Hepatocyte (in vitro differentiated cells): ENCODE measurements around the gene APBB2. TPM values are rescaled to one million over a fixed set of nuclear protein-coding genes. Genes with fewer than 3 reads are reported as not detected.

Source experiments
- DNase-seq: peaks from one replicate; pipeline ENCODE4 v3.0.0-alpha.2; 2016; ENCODE audit warnings: low spot score
- H2AFZ ChIP-seq: fragments of 200-600 bp; sonication (generic); 2 replicates; pipeline ENCODE4 v1.6.0; 2016; ENCODE audit warnings: antibody characterized with exemption, mild to moderate bottlenecking
- H3K27ac ChIP-seq: fragments of 200-600 bp; sonication (generic); 2 replicates; pipeline ENCODE4 v1.5.1; 2016; ENCODE audit warnings: mild to moderate bottlenecking
- H3K27me3 ChIP-seq: fragments of 200-600 bp; sonication (generic); 2 replicates; pipeline ENCODE4 v1.6.1; 2016
- H3K36me3 ChIP-seq: fragments of 200-600 bp; sonication (generic); replicated peaks from 2 replicates; pipeline ENCODE4 v1.5.1; 2016; ENCODE audit warnings: low read depth; ENCODE audit not compliant: insufficient read depth
- H3K4me1 ChIP-seq: fragments of 200-600 bp; sonication (generic); 2 replicates; pipeline ENCODE4 v1.5.1; 2016; ENCODE audit warnings: mild to moderate bottlenecking, moderate library complexity; ENCODE audit not compliant: insufficient read depth
- H3K4me2 ChIP-seq: fragments of 200-600 bp; sonication (generic); 2 replicates; pipeline ENCODE4 v1.6.0; 2016
- H3K4me3 ChIP-seq: fragments of 200-600 bp; sonication (generic); 2 replicates; pipeline ENCODE4 v1.5.1; 2016; ENCODE audit warnings: mild to moderate bottlenecking
- H3K79me2 ChIP-seq: fragments of 200-600 bp; sonication (generic); 2 replicates; pipeline ENCODE4 v1.6.0; 2017; ENCODE audit warnings: mild to moderate bottlenecking
- H3K9me2 ChIP-seq: fragments of 200-600 bp; sonication (generic); replicated peaks from 2 replicates; pipeline ENCODE4 v1.6.0; 2017; ENCODE audit warnings: mild to moderate bottlenecking; ENCODE audit not compliant: insufficient read depth
- H3K9me3 ChIP-seq: fragments of 200-600 bp; sonication (generic); 2 replicates; pipeline ENCODE4 v1.5.1; 2016; ENCODE audit warnings: low read depth, mild to moderate bottlenecking
- H4K20me1 ChIP-seq: fragments of 200-600 bp; sonication (generic); 2 replicates; pipeline ENCODE4 v1.6.0; 2016; ENCODE audit warnings: mild to moderate bottlenecking; ENCODE audit not compliant: insufficient read depth, poor library complexity, severe bottlenecking
- CTCF ChIP-seq: fragments of 200-600 bp; sonication (generic); IDR thresholded peaks from 2 replicates; pipeline ENCODE4 v1.5.1; 2016; ENCODE audit warnings: antibody characterized with exemption, mild to moderate bottlenecking; ENCODE audit not compliant: poor library complexity
- EZH2 ChIP-seq: fragments of 200-600 bp; sonication (generic); IDR thresholded peaks from 2 replicates; pipeline ENCODE4 v1.6.1; 2016; ENCODE audit warnings: antibody characterized with exemption, mild to moderate bottlenecking, borderline replicate concordance
- EZH2phosphoT487 ChIP-seq: fragments of 200-600 bp; sonication (generic); IDR thresholded peaks from one replicate; pipeline ENCODE4 v1.6.1; 2018; ENCODE audit warnings: antibody characterized with exemption, mild to moderate bottlenecking, low read depth, moderate library complexity; ENCODE audit not compliant: unreplicated experiment, severe bottlenecking
- WGBS: methylation state at CpG from one replicate; pipeline ENCODE4 v1.1.6; 2016; ENCODE audit warnings: low lambda C conversion rate; ENCODE audit errors: missing lambda C conversion rate; 5-methylcytosine and 5-hydroxymethylcytosine counted together
- polyA plus RNA-seq: library from polyadenylated mRNA; unstranded; fragments of >200 nt; fragmentation: Nextera tagmentation; extraction: Ambion mirVana; gene quantifications from 2 replicates; pipeline ENCODE4 v1.2.1, GENCODE V29; 2016
- total RNA-seq: library from RNA; depleted of rRNA; stranded (reverse); fragments of >200 nt; gene quantifications from 2 replicates; pipeline ENCODE4 v1.2.3, GENCODE V29; 2014

The APBB2 gene
- total and polyA plus RNA-seq, 2 experiments from 2014 or later: 23.4 to 47.5 TPM

- no peak overlapping the region for H3K4me3 ChIP-seq
- no peaks in the 10 kb centered on the region for H3K79me2 ChIP-seq
- H3K4me2 ChIP-seq: no peak overlapping the region
- no peaks in the 10 kb centered on the region for H3K27me3 ChIP-seq
- H3K9me2 ChIP-seq: no peaks in the 10 kb centered on the region
- no peak overlapping the region for H3K27ac ChIP-seq
- no peak for DNase-seq
- no peaks in the 10 kb centered on the region for H3K36me3 ChIP-seq
- no peak overlapping the region for H2AFZ ChIP-seq
- no peaks in the 10 kb centered on the region for H3K9me3 ChIP-seq
- H4K20me1 ChIP-seq: no peaks in the 10 kb centered on the region
- 88% methylated on average over 4 of the region's 4 CpGs for WGBS
- TF ChIP-seq CTCF (no peak), EZH2 (no peak), EZH2phosphoT487 (no peak)
- peaks cover 2% of the 10 kb centered on the region for H3K4me1 ChIP-seq
These were observed 287.3 kb downstream of the APBB2 start for GRCh38 chr4:40927074-40927473.

GRCh38 chr4:40924793-40925117 lies 289.6 kb downstream of the APBB2 start:
- Histone ChIP-seq H3K4me1 (no peaks in the 10 kb centered on the region), H3K9me3 (no peaks in the 10 kb centered on the region), H4K20me1 (no peaks in the 10 kb centered on the region), H3K27me3 (no peaks in the 10 kb centered on the region), H3K9me2 (no peaks in the 10 kb centered on the region), H3K36me3 (no peaks in the 10 kb centered on the region), H3K79me2 (no peaks in the 10 kb centered on the region), H3K4me3 (no peak overlapping the region), H2AFZ (no peak overlapping the region), H3K27ac (no peak overlapping the region), H3K4me2 (no peak overlapping the region)
- TF ChIP-seq EZH2phosphoT487: no peak
- TF ChIP-seq EZH2: no peak
- no peak for TF ChIP-seq CTCF
- no peak for DNase-seq
- WGBS: 88% methylated on average over 6 of the region's 6 CpGs

- Histone ChIP-seq H2AFZ (no peak overlapping the region), H3K4me2 (no peak overlapping the region)
- peak; percentile 58 for DNase-seq
These were observed 290.1 kb downstream of the APBB2 start for GRCh38 chr4:40924096-40924792.

More at GRCh38 chr4:40924096-40924792, 290.1 kb downstream of the APBB2 start:
- no peaks in the 10 kb centered on the region for H3K4me1 ChIP-seq
- H3K79me2 ChIP-seq: no peaks in the 10 kb centered on the region
- H3K36me3 ChIP-seq: no peaks in the 10 kb centered on the region
- no peaks in the 10 kb centered on the region for H3K9me2 ChIP-seq
- no peaks in the 10 kb centered on the region for H3K9me3 ChIP-seq
- H4K20me1 ChIP-seq: no peaks in the 10 kb centered on the region
- TF ChIP-seq EZH2phosphoT487: no peak
- TF ChIP-seq CTCF: peak; percentile 64
- TF ChIP-seq EZH2: no peak
- WGBS: 79% methylated on average over 11 of the region's 11 CpGs
- H3K27ac ChIP-seq: no peak overlapping the region
- H3K4me3 ChIP-seq: no peak overlapping the region
- no peaks in the 10 kb centered on the region for H3K27me3 ChIP-seq
